Measurements from ENCODE around the gene UNC79.

UNC79 gene

GRCh38 chr14:93725993-93726392 lies 295.3 kb downstream of the UNC79 start:
- no peak overlapping the region for H3K4me3 ChIP-seq (ENCODE audit: low read depth, low read length, poor library complexity, severe bottlenecking)
- H4K20me1 ChIP-seq (ENCODE audit: insufficient read depth, low read length) = no peaks in the 10 kb centered on the region
- no peak overlapping the region for H3K4me2 ChIP-seq (ENCODE audit: low read length)
- no peaks in the 10 kb centered on the region for H3F3A ChIP-seq (ENCODE audit: insufficient read depth, low read length)
- H3K9ac ChIP-seq (ENCODE audit: low read length) = no peak overlapping the region
- H3K27ac ChIP-seq (ENCODE audit: low read depth, low read length, poor library complexity, severe bottlenecking) = no peak overlapping the region
- no peak for TF ChIP-seq CTCF (IDR thresholded peaks at IDR 0.05; ENCODE audit: low read length)
- no peak for TF ChIP-seq EZH2 (IDR thresholded peaks at IDR 0.05; ENCODE audit: borderline replicate concordance, low read length)
- no peak overlapping the region for H2AFZ ChIP-seq (ENCODE audit: low read length)
- no peaks in the 10 kb centered on the region for H3K9me3 ChIP-seq (ENCODE audit: low read length)
- H3K27me3 ChIP-seq (ENCODE audit: insufficient read depth, low read length) = no peaks in the 10 kb centered on the region
- no peaks in the 10 kb centered on the region for H3K79me2 ChIP-seq (ENCODE audit: insufficient read depth, low read length)
- no peaks in the 10 kb centered on the region for H3K4me1 ChIP-seq (ENCODE audit: insufficient read depth, low read length, severe bottlenecking)
- H3K36me3 ChIP-seq (ENCODE audit: insufficient read depth, low read length) = no peaks in the 10 kb centered on the region
- no peaks in the 10 kb centered on the region for H3K9me2 ChIP-seq (ENCODE audit: low read depth, low read length)

GRCh38 chr14:93727039-93727740 lies 296.5 kb downstream of the UNC79 start:
- Histone ChIP-seq H3F3A (ENCODE audit: insufficient read depth, low read length) (no peaks in the 10 kb centered on the region), H2AFZ (ENCODE audit: low read length) (no peak overlapping the region), H3K79me2 (ENCODE audit: insufficient read depth, low read length) (no peaks in the 10 kb centered on the region), H3K9ac (ENCODE audit: low read length) (no peak overlapping the region), H3K9me2 (ENCODE audit: low read depth, low read length) (no peaks in the 10 kb centered on the region), H3K4me2 (ENCODE audit: low read length) (no peak overlapping the region), H4K20me1 (ENCODE audit: insufficient read depth, low read length) (no peaks in the 10 kb centered on the region), H3K27ac (ENCODE audit: low read depth, low read length, poor library complexity, severe bottlenecking) (no peak overlapping the region), H3K4me3 (ENCODE audit: low read depth, low read length, poor library complexity, severe bottlenecking) (no peak overlapping the region), H3K36me3 (ENCODE audit: insufficient read depth, low read length) (no peaks in the 10 kb centered on the region), H3K9me3 (ENCODE audit: low read length) (no peaks in the 10 kb centered on the region), H3K4me1 (ENCODE audit: insufficient read depth, low read length, severe bottlenecking) (no peaks in the 10 kb centered on the region), H3K27me3 (ENCODE audit: insufficient read depth, low read length) (no peaks in the 10 kb centered on the region)
- TF ChIP-seq EZH2 (IDR thresholded peaks at IDR 0.05; ENCODE audit: borderline replicate concordance, low read length) (no peak), CTCF (IDR thresholded peaks at IDR 0.05; ENCODE audit: low read length) (no peak)

- H3F3A ChIP-seq (ENCODE audit: insufficient read depth, low read length) = no peaks in the 10 kb centered on the region
- no peaks in the 10 kb centered on the region for H3K4me1 ChIP-seq (ENCODE audit: insufficient read depth, low read length, severe bottlenecking)
- H4K20me1 ChIP-seq (ENCODE audit: insufficient read depth, low read length) = no peaks in the 10 kb centered on the region
- no peak overlapping the region for H3K27ac ChIP-seq (ENCODE audit: low read depth, low read length, poor library complexity, severe bottlenecking)
- no peaks in the 10 kb centered on the region for H3K9me3 ChIP-seq (ENCODE audit: low read length)
- no peak overlapping the region for H3K4me3 ChIP-seq (ENCODE audit: low read depth, low read length, poor library complexity, severe bottlenecking)
- no peaks in the 10 kb centered on the region for H3K79me2 ChIP-seq (ENCODE audit: insufficient read depth, low read length)
- no peak overlapping the region for H2AFZ ChIP-seq (ENCODE audit: low read length)
- no peak overlapping the region for H3K9ac ChIP-seq (ENCODE audit: low read length)
- TF ChIP-seq EZH2 (IDR thresholded peaks at IDR 0.05; ENCODE audit: borderline replicate concordance, low read length) (no peak), CTCF (IDR thresholded peaks at IDR 0.05; ENCODE audit: low read length) (no peak)
- no peaks in the 10 kb centered on the region for H3K9me2 ChIP-seq (ENCODE audit: low read depth, low read length)
- H3K4me2 ChIP-seq (ENCODE audit: low read length) = no peak overlapping the region
- no peaks in the 10 kb centered on the region for H3K27me3 ChIP-seq (ENCODE audit: insufficient read depth, low read length)
- no peaks in the 10 kb centered on the region for H3K36me3 ChIP-seq (ENCODE audit: insufficient read depth, low read length)
These were observed 297.3 kb downstream of the UNC79 start for GRCh38 chr14:93727917-93728650.

All from OCI-LY1 (cell line).